NCI-H345 (cell line): ENCODE measurements around the gene LAMA2.

ENCODE experiments used
- DNase-seq: peaks from one replicate; lab custom pipeline; 2025; lab: John Stamatoyannopoulos, UW

Gene LAMA2

GRCh38 chr6:129364767-129365166, 481.8 kb downstream of the LAMA2 start:
- DNase-seq: no peak

DNA sequence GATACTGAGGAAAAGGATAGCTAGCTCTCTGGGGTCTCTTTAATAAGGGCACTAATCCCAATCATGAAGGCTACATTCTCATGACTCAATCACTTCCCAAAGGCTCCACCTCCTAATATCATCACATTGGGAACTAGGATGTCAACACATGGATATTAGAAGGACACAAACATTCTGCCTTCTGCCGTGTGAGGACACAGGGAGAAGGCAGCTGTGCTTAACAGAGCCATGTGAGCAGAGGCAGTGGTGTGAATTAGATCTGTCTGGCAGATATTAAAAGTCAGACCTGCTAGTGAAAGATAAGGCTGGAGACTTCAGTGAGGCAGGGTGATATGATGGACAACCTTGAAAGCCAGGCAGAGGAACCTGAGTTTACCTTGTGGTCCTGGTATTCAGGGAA, 485.1 kb downstream of the LAMA2 start:
- DNase-seq: no peak

DNA sequence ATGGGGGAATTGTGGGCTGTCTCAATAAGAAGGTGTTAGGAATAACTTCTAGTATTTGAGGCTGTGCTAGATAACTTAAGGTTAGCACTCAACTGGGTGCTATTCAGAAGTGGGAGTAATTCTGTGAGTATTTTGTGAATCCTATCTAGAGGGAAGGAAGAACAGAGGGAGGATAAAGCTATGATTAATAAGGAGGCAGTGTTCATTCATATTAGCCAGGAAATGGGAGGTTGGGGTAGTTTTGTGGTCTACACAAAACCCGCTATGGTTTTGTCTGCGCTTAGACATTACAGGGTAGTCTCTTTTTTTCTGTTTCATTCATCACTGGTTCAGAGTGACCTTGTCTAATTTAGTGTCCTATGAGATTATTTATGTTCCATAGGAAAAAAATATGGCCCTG, 486.0 kb downstream of the LAMA2 start:
- no peak for DNase-seq

DNA sequence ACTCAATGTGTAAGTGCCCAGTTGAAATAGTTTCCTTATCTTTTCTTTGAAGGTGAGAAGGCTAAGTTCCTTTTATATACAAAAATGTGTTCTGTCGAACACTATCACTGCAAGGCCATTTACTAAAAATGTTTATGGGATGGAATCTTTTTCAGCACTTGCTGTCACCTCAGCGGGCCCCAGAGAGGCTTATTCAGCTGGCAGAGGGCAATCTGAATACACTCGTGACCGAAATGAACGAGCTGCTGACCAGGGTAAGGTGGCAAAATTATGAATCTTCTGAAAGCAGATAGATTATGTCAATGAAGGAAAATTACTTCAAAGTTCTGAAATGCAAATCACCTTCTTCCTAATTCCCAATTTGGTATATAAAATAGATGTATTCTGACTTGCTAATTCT, 486.8 kb downstream of the LAMA2 start:
- no peak for DNase-seq

DNA sequence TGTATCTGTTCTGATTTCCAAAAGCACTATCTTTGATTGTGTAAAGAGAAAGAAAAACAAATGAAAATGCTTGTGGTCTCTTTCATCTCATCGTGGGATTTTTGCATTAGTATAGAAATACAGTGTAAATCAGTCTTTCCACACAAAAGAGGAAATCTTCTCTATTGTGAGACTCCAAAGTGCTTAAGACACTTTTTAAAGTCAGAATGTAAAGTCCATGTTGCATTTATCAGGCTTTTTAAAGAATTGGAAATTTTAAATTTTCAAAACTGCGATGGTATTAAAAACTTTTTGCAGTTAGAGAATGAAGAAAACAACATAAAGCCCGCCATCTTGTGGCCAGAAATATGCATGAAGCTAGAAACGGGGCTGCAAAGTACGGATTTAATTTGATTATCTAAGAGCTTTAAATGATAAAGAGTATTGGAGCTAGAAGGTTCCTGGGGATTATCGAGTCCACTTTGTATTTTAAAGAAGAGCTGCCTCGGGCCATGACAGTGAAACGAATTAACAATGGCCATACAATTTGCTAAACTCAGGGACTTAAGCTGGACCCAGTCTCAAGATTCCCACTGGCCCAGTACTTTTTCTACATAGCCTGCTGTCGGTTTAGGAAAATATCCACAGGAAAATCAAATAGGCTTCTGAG, 487.5 kb downstream of the LAMA2 start:
- peak; percentile 11 for DNase-seq

GRCh38 chr6:129381885-129382284, 498.9 kb downstream of the LAMA2 start:
- DNase-seq: no peak

DNA sequence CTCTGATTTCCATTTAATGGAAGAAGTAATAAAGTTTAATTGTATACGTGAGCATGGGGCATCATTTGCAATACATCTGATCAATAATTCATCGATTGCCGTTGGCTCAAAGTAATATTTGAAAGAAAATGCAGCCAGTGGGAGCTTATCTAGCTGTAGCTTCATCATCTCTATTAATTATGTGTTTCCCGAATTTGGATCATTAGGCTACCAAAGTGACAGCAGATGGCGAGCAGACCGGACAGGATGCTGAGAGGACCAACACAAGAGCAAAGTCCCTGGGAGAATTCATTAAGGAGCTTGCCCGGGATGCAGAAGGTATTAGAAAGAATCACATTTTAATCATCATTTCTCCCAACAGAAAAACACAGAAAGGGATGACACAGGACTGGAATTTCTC, 500.0 kb downstream of the LAMA2 start:
- no peak for DNase-seq

GRCh38 chr6:129385117-129385516, 502.2 kb downstream of the LAMA2 start:
- DNase-seq: no peak

DNA sequence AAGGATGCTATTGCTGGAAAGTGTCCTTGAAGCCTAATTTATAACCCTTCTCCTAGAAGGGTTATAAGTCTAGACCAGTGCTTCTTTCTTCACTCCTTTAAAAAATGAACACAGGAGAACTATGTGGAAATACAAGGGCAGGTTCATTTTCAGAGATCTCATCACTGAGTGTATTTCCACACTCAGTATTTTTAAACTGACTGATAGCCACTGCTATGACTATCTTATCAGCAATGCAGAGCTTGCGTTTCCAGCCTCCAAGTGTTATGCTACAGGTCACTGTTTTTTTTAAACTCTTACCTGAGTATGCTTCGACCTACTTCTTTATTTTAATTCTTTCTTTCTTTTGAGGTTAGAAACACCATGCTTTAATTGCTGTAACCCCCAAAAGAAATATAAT, 508.0 kb downstream of the LAMA2 start:
- no peak for DNase-seq

GRCh38 chr6:129393654-129394053, 510.7 kb downstream of the LAMA2 start:
- no peak for DNase-seq

DNA sequence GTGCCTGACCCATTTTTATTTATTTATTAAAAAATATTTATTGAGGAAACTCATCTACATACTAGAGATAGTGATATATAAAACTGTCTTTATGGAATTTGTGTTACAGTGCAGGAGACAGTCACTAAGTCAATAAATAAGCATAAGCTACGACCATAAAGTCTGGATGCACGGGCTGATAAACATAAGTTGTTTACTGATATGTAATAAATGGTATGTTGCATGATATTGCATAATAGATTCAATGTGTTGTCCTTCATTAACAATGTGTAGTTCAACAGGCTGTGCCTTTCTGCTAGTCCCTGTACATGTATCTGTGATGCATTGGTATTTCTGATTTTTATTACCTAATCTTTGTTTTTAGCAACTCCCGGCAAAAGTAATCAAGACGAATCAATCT, 515.8 kb downstream of the LAMA2 start:
- no peak for DNase-seq

DNA sequence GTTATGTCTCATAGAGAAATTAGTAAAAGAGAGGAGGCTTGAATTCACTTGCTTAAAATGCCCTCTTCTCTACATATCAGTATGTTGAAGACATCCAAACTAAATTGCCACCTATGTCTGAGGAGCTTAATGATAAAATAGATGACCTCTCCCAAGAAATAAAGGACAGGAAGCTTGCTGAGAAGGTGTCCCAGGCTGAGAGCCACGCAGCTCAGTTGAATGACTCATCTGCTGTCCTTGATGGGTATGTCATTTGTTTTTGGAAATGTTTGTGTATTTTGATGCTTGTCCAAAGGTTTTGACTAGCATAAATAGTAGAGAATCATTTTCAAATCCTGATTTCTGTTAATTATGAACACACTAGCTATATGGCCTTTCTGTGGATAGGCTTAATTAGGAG, 519.3 kb downstream of the LAMA2 start:
- DNase-seq: no peak

- DNase-seq: no peak
Measured at GRCh38 chr6:129411092-129411491, 528.2 kb downstream of the LAMA2 start.

- no peak for DNase-seq
Measured at GRCh38 chr6:129416337-129416990, 533.5 kb downstream of the LAMA2 start.

- no peak for DNase-seq
Measured at GRCh38 chr6:129417416-129418086, 534.6 kb downstream of the LAMA2 start.

DNA sequence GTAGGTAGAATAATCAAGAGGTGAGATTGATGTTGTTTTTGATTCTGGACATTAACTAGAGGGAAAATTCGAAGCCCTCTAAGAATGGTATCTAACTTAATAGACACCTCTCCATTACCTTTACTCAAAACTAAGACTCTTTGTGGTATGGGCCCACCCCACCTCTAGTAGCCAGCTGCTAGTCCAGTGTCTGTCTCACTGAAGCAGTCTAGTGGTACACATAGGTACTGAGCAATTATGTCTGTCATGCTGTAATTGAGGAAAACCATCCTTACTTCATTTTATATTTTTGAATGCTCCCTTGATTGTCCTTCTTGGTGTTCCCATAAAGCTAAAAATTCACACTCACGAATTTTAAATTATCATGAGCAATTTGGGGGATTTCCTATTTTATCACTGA, 536.4 kb downstream of the LAMA2 start:
- DNase-seq: no peak

GRCh38 chr6:129426343-129426742, 543.4 kb downstream of the LAMA2 start:
- DNase-seq: no peak

DNA sequence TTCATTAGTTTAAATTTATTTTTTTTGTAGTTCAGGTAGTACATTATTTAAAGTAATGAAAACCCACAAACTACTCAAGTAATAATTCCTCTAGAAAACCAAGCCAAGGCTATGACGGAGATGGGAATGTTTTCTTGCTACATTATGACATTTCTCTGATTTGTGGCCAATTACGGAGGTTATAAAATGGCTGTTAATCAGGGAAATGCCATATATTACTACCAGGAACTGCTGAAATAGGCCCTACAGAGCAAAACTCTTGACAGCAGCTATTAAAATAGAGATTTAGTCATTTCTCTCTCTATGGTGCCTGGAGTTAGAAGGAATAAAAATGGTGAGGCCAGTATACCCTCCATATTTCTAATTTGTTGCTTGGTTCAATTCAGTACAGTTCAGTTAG, 547.0 kb downstream of the LAMA2 start:
- DNase-seq: no peak

- no peak for DNase-seq
Measured at GRCh38 chr6:129432738-129433137, 549.8 kb downstream of the LAMA2 start.

DNA sequence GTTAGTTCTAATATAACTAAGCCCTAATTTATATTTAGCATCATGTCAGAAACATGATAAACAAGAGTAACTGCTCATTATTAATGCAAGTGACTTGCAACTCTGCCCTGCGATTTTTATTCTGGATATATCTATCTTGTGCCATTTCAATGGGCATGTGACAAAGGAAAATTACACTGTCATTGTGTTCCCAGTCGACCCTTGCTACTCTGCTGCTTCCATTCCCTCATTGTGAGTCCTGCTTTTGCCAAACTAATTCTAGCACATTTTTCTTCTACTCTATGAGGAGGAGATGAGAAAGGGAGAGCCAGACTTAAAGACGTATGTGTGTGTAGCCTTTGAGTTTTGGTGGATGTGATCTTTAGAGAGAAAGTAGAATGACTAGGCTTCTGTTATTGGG, 551.2 kb downstream of the LAMA2 start:
- no peak for DNase-seq

GRCh38 chr6:129440691-129441090, 557.8 kb downstream of the LAMA2 start:
- DNase-seq: no peak

GRCh38 chr6:129444683-129445082, 561.7 kb downstream of the LAMA2 start:
- no peak for DNase-seq
